HepG2 (cell line): ENCODE measurements around the gene WDR83. TPM values are rescaled to one million over a fixed set of nuclear protein-coding genes. Genes with fewer than 3 reads are reported as not detected.

Experiments used
- AKNA ChIP-seq: sonication (generic); formaldehyde crosslinking; IDR thresholded peaks from 2 replicates; pipeline ENCODE4 v1.4.0; 2020; ENCODE audit warnings: missing genetic modification reagents, borderline replicate concordance
- BHLHE40 ChIP-seq: IDR thresholded peaks from 2 replicates; pipeline ENCODE4 v1.6.1; 2011; ENCODE audit warnings: low read length, improper control_type of control experiment
- GATAD2A ChIP-seq: IDR thresholded peaks from 2 replicates; pipeline ENCODE4 v1.6.1; 2016
- GLMP ChIP-seq: sonication (generic); formaldehyde crosslinking; IDR thresholded peaks from 2 replicates; pipeline ENCODE4 v1.9.0; 2021; ENCODE audit warnings: missing genetic modification reagents, mild to moderate bottlenecking, borderline replicate concordance
- GMEB2 ChIP-seq: IDR thresholded peaks from 2 replicates; pipeline ENCODE4 v1.6.1; 2016; ENCODE audit warnings: missing biosample characterization, missing genetic modification reagents, low read depth
- HOXD1 ChIP-seq: sonication (generic); formaldehyde crosslinking; IDR thresholded peaks from 2 replicates; pipeline ENCODE4 v1.5.0; 2020; ENCODE audit warnings: missing genetic modification reagents
- IKZF5 ChIP-seq: IDR thresholded peaks from 2 replicates; pipeline ENCODE4 v1.6.1; 2018; ENCODE audit warnings: missing genetic modification reagents, mild to moderate bottlenecking, missing compliant biosample characterization
- JUNB ChIP-seq: sonication (generic); formaldehyde crosslinking; IDR thresholded peaks from 2 replicates; pipeline ENCODE4 v1.8.0; 2022; ENCODE audit warnings: missing genetic modification reagents, mild to moderate bottlenecking, borderline replicate concordance
- MXD1 ChIP-seq: sonication (generic); formaldehyde crosslinking; IDR thresholded peaks from 2 replicates; pipeline ENCODE4 v1.4.0; 2020; ENCODE audit warnings: mild to moderate bottlenecking, missing genetic modification reagents
- MXI1 ChIP-seq: IDR thresholded peaks from 3 replicates; pipeline ENCODE4 v1.6.1; 2012; ENCODE audit warnings: low read depth, low read length, inconsistent platforms, borderline replicate concordance
- NCOA1 ChIP-seq: sonication (generic); formaldehyde crosslinking; IDR thresholded peaks from 2 replicates; pipeline ENCODE4 v1.9.0; 2021; ENCODE audit warnings: missing genetic modification reagents
- PAX8 ChIP-seq: sonication (generic); formaldehyde crosslinking; IDR thresholded peaks from 2 replicates; pipeline ENCODE4 v1.8.0; 2022; ENCODE audit warnings: mild to moderate bottlenecking, missing genetic modification reagents, borderline replicate concordance
- RBFOX2 ChIP-seq: fragments of 200-400 bp; formaldehyde crosslinking; IDR thresholded peaks from 2 replicates; pipeline ENCODE4 v1.6.1; 2017; ENCODE audit warnings: low read depth, mild to moderate bottlenecking, low read length
- SCMH1 ChIP-seq: sonication (generic); formaldehyde crosslinking; IDR thresholded peaks from 2 replicates; pipeline ENCODE4 v1.9.0; 2021; ENCODE audit warnings: missing genetic modification reagents, mild to moderate bottlenecking, borderline replicate concordance
- TEAD2 ChIP-seq: sonication (generic); formaldehyde crosslinking; IDR thresholded peaks from 2 replicates; pipeline ENCODE4 v1.9.0; 2021; ENCODE audit warnings: missing genetic modification reagents
- ZFP90 ChIP-seq: sonication (generic); formaldehyde crosslinking; IDR thresholded peaks from 2 replicates; pipeline ENCODE4 v1.8.0; 2022; ENCODE audit warnings: missing genetic modification reagents, mild to moderate bottlenecking, inconsistent platforms, borderline replicate concordance
- ZKSCAN1 ChIP-seq: fragments of 150-350 bp; IDR thresholded peaks from 2 replicates; pipeline ENCODE4 v1.6.1; 2014; ENCODE audit warnings: low read length
- ZNF234 ChIP-seq: sonication (generic); formaldehyde crosslinking; conservative IDR thresholded peaks from 2 replicates; pipeline ENCODE4 v1.5.1; 2020; ENCODE audit warnings: mild to moderate bottlenecking, missing genetic modification reagents
- ZNF256 ChIP-seq: sonication (generic); formaldehyde crosslinking; conservative IDR thresholded peaks from 2 replicates; pipeline ENCODE4 v1.4.0; 2020; ENCODE audit warnings: missing genetic modification reagents
- ZSCAN31 ChIP-seq: sonication (generic); formaldehyde crosslinking; IDR thresholded peaks from 2 replicates; pipeline ENCODE4 v1.5.0; 2020; ENCODE audit warnings: low read depth, mild to moderate bottlenecking, missing genetic modification reagents
- polyA plus RNA-seq, 8 experiments: library from polyadenylated mRNA; depleted of rRNA in 3 of 8; stranded (reverse) in 7 of 8; unstranded in 1 of 8; fragments of >200 nt; fragmentation: Illumina TruSeq in 4 of 8; extraction: Trizol in 4 of 8; gene quantifications; 2 replicates each; pipeline versions ENCODE4 v1.2.1 to v1.2.3, GENCODE V29; 2011 to 2016; ENCODE audit warnings: low read depth in 4 of 8, missing spikeins in 1 of 8, mixed read lengths in 1 of 8; ENCODE audit not compliant: insufficient read depth in 1 of 8
- total RNA-seq, 5 experiments: library from RNA; depleted of rRNA; stranded (reverse); fragments of >200 nt; fragmentation: Illumina TruSeq; extraction: Trizol; gene quantifications; 2 replicates each; pipeline ENCODE4 v1.2.3, GENCODE V29; 2016; ENCODE audit warnings: low read depth in 1 of 5

WDR83 gene
- total and polyA plus RNA-seq, 2 of the 13 experiments (the other 11 are each of a cell fraction or from before 2014, with no cell fraction given) = 4.5 to 10.7 TPM

- no peak for TF ChIP-seq MXD1
- no peak for TF ChIP-seq ZKSCAN1
- no peak for TF ChIP-seq ZNF256 (CRISPR knock-in tag)
- no peak for TF ChIP-seq BHLHE40
- no peak for TF ChIP-seq SCMH1
- TF ChIP-seq HOXD1 (CRISPR knock-in tag) = peak; percentile 32; the same call in 1 of the 2 replicates
- peak; percentile 54; the same call in 1 of the 2 replicates for TF ChIP-seq IKZF5 (CRISPR knock-in tag)
- peak; percentile 80 for TF ChIP-seq RBFOX2
- TF ChIP-seq GLMP (CRISPR knock-in tag) = no peak
- no peak for TF ChIP-seq JUNB (CRISPR knock-in tag)
- 0 out of 2 replicates have a peak, but pooled peaks have one; percentile 30 for TF ChIP-seq AKNA (CRISPR knock-in tag)
- TF ChIP-seq MXI1 = peak; percentile 25; the same call in 1 of the 3 replicates
- no peak for TF ChIP-seq GATAD2A
- no peak for TF ChIP-seq PAX8
- 0 out of 2 replicates have a peak, but pooled peaks have one; percentile 45 for TF ChIP-seq ZFP90
- no peak for TF ChIP-seq ZNF234 (CRISPR knock-in tag)
- no peak for TF ChIP-seq NCOA1
- TF ChIP-seq GMEB2 (CRISPR knock-in tag) = no peak
- TF ChIP-seq ZSCAN31 = no peak
- TF ChIP-seq TEAD2 = no peak
Observed at GRCh38 chr19:12666265-12667048, at the start of gene WDR83, which contains the start of gene MAN2B1 (continued).
